GM18508 (cell line): ENCODE measurements around the gene ATP1A4.
"Not testable (repeated sequence)": the region's sequence is repeated elsewhere in the genome, so short reads cannot be mapped to it uniquely, and the experiment has no call there.

Experiments used
- ATAC-seq: cut with Tn5 transposase; IDR thresholded peaks from one replicate; pipeline ENCODE4 v1.9.1; 2021; ENCODE audit warnings: moderate number of reproducible peaks; ENCODE audit not compliant: insufficient read depth, unreplicated experiment

ATP1A4 gene

DNA sequence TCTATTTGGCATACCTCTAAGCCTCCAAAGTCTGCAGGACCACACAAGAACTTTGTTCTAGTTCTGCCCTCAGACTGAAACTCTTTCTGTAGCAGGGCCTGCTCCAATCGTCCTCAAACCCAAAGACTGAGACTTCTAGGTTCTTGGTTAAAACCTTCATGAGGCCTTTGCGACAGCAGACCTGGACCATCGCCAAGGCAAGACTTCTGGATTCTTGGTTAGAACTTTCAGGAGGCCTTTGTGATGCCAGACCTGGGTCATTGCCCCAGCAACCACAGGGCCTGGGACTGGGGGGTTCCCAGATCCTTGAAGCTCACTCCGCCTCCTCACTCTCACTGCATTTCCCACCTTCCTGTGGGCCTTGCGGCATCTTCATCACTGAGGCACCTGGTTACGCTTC, at the start of gene ATP1A4:
ATP1A4 (plus strand) TSS at position 301 of the 400 bp plus-strand sequence. CDS start 438 bp downstream, outside the sequence.
- no peak for ATAC-seq

DNA sequence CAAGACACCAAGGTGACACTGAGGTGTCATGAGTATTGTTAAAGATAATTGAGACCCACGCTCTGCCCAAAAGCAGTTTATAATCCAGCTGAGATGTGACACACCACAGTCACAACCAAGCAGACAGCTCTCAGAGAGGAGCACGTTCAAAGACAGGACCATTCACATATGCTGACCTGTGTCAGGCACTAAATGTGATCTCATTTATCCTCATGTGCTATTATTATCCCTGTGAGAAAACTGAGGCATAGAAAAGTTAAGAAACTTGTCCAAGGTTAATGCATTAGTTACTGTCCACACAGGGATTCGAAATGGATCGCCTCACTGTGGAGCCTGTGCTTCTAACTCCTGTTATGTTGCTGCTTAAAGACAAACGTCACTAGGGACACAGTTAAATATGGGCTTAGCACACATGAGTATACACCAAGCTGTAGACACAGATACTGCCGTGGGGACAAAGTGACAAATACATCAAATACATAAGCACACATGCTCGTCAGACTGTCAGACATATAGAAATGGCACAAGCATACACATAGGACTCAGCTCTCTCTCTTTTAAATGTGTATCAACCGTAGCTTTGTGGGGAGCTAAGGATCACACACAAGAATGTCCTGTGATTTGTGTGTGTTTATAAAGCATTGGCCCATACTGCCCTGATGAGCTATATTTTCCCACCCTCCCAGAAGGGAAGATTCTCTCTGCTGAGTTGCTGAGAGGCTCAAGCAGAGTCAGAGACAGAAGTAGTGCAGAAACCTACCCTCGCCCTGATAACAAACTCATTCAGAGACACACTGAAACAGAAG, 49.5 kb upstream of the ATP1A4 start:
- no peak for ATAC-seq

DNA sequence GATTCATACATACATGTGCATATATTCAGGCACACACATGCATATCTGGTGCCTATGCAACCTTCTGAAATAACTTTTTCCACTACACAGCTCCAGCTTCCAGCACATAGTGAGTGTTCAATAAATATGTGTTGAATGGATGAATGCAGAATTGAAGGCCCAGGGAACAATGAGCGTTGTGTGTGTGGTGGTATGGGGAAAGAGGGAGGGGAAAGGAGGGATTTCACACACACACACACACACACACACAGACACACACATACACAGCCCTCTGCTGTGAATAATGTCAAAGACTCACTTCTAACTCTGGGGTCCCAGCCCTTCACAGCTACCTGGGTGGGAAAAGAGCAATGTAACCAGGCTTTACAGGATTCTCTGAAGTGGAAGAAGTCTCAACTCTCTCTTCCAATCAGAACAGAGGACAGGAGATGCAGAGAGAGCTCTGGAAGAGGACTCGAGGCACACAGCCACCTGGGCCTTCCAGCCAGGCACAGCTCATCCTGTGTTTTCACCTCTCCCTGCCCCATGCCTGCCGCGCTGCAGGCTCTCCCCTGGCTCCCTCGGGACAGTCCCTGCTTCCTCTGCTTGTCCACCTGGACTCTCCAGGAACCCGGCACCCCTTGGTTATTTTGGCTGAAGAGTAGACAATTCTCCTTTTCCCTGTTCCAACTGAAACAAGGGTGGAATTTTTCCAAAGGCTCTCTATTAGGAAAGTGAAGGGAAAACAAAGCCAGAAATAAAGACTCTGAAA, 47.6 kb upstream of the ATP1A4 start:
- no peak for ATAC-seq

DNA sequence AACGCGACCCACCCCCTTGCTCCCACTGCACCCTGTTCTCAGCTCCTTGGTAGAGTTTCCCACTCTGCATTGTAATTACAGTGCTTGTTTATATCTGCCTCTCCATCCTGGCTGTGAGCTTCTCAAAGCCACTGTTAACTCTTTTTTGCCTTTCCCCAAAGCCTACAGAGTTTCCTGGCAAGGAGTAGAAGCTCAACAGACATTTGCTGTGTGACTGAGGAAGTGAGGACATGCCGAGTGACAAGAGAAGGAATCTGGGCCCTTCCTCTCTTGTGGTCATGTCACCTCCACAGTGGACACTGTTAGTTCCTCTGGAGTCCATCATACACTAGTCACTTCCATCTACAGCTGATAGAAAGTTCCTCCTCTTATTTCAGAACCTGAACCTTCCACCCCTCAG, 46.9 kb upstream of the ATP1A4 start:
- ATAC-seq, result no peak

DNA sequence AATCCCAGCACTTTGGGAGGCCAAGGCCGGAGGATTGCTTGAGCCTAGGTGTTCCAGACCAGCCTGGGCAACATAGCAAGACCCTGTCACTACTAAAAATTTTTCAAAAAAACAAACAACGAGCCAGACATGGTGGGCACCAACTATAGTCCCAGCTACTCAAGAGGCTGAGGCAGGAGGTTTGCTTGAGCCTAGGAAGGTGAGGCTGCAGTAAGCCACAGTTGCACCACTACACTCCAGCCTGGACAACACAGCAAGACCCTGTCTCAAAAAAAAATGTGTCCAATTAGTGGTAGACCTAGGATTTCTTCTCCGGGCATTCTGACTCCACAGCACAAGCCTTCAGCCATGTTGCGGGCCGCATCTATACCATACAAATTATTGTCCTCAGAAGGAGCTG, 46.2 kb upstream of the ATP1A4 start:
- ATAC-seq, result no peak

DNA sequence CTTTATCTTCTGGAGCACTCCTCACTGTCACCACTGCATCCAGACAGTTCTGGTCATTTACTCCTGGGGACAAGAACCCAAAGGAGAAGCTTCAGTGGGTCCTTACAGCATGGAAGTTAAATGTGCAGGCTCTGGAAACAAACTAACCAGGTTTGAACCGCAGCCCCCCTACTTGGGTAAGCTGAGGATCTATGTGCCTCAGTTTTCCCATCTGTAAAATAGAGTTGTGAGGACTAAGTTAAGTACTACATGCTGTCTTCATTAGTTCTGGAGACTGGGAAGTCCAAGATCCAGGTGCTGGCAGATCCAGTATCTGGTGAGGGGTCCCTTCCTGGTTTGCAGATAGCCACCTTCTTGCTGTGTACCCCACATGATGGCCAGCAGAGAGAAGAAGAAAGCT, 43.9 kb upstream of the ATP1A4 start:
- ATAC-seq, result no peak

DNA sequence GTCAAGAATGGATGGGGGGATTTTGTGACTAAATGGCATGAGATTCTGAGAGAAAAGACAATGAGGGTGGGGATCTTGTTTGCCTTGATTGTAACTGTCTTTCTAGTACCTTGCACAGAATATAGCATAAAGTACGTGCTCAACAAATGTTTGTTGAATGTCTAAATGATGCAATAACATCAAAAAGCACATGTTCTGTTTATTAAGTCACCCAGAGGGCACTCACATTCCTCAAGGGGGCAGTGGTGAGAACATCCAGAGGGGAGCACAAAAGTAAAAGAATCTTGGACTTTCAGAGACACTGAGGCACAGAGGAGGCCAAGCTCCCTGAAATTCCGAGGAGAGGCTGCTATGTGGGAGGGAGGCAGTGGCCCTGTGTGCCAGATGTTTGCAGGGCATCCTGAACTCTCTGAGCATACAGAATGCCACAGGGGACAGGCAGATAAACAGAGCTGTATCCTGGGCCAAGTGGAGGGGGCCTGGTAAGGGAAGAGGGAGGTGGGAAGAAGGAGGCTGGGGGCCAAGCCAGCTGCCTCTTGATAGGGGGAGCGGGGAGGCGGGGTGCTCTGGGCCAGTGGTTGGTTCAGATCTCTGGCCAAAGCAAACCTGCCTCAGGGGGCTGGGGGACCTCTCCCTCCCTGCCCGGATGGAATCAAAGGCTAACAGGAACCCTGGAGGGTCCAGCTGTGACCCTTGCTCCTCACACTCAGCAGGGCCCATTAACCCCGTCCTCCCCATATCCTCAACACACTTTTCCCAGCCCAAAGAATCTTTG, 42.3 kb upstream of the ATP1A4 start:
- ATAC-seq, result no peak

DNA sequence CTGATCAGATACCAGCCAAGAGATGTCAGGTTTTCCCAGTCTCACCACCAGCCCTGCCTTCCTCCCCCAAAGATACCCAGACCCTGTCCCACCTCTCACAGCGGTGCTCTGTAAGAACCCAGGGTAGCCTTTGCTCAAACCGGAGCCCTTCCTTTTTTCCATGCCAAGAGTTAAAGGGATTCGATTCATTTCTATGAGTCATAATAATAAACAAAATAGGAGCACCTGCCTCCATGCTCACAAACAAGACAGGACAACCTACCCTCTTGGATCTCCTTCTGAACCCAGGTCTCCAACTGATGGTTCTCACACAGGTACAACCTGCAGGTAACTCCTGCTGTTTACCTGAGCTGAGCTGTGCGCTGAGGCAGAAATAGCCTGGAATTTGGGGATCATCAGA, 41.7 kb upstream of the ATP1A4 start:
- ATAC-seq, result no peak

DNA sequence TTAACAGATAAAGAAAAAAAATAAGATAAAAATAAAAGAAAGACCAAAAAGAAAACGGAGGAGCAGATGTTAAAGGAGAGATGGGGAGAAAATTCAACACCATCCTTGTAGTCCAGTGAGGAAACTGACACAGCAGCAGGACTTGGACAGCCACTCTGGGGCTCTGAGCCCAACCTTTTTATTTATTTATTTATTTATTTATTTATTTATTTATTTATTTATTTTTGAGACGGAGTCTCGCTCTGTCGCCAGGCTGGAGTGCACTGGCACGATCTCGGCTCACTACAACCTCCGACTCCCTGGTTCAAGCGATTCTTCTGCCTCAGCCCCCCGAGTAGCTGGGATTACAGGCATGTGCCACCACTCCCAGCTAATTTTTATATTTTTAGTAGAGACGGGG, 39.9 kb upstream of the ATP1A4 start:
- not testable (repeated sequence) for ATAC-seq

DNA sequence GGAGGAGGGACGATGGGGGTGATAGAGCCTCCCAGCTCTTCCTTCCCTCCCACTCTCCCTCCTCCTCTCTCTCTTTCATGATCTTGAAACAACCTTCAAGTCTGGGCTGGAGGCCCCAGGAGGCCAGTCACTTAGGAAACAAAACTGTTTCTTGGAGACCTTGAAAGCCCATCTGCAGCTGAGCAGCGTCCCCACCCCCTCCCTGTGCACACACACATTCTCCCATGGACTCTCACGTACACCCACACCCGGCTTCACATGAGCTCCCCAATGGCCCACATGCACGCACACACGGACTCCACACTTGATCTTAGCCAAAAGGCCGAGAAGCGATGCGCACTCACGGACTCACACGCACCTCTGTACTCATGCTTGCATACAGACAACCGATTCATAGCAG, 39.0 kb upstream of the ATP1A4 start:
- ATAC-seq, result no peak

DNA sequence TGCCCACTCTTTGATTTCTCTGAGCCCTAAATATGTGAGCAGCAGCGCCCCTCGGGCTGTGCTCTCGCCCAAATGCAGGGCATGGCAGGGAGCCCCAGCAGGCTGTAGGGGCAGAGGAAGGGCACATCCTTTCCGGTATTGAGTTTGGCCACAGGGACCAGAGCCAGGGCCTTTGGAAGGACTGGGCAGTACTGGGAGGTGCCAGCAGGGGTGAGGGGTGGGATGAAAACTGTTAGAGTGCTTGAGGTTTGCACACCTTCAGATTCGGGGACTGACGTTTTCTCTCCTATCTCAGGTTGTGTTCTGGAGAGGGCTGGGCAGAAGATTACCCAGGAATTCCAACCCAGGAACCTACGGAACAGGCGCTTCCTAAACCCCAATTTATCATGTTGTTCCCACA, 38.0 kb upstream of the ATP1A4 start:
- no peak for ATAC-seq

DNA sequence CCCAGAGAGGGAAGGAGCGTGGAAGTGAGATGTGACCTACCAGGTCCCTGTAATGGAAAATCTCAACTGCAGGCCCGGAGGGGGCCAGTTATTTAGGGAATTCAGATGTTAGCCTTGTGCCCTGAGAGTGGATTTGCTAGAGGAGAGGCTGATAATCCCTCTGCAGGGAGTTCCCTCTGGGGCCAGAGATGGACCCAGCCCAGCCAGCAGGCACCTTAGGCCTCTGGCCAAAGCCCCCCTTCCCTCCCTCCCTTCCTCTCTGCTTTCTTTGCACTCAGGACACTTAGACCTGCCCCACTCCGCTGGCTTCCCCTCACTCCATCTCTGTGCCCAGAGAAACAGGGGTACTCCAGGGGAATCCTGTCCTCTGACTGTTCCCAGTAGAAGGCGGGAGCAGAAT, 37.3 kb upstream of the ATP1A4 start:
- no peak for ATAC-seq

DNA sequence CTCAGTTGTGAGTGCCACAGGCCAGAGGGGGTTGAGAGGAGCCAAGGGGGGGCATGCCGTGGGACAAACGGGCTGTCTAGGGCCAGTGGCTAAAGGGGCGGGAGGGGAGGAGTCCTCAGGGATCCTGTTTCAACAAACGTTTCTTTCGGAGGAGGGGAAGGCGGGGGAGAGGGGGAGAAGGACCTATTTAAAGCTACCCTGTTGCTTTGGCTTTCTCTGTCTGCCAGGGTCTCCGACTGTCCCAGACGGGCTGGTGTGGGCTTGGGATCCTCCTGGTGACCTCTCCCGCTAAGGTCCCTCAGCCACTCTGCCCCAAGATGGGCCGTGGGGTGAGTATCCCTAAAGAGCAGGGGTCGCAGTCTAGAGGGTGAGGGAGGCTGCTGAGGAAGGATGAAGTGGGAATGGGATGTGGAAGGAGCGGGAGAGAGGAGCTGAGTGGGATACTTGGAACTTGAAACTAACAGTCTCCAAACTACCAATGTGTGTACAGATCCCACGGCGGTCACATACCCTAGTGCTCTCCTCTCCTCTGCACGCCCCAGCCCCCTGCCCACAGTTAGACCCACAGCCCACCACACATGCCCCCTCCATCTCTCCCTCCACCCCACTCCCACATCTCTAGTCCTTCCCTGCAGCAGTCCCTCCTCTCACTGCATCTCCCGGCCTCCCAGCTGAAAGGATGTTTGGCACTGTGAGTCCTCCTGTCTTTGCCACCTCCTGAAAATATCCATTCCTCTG, 35.7 kb upstream of the ATP1A4 start, which contains the start of gene ATP1A2:
ATP1A2 (plus strand) TSS at position 215 of the 738 bp plus-strand sequence; CDS start at position 318, 103 bp downstream.
- ATAC-seq, result no peak

DNA sequence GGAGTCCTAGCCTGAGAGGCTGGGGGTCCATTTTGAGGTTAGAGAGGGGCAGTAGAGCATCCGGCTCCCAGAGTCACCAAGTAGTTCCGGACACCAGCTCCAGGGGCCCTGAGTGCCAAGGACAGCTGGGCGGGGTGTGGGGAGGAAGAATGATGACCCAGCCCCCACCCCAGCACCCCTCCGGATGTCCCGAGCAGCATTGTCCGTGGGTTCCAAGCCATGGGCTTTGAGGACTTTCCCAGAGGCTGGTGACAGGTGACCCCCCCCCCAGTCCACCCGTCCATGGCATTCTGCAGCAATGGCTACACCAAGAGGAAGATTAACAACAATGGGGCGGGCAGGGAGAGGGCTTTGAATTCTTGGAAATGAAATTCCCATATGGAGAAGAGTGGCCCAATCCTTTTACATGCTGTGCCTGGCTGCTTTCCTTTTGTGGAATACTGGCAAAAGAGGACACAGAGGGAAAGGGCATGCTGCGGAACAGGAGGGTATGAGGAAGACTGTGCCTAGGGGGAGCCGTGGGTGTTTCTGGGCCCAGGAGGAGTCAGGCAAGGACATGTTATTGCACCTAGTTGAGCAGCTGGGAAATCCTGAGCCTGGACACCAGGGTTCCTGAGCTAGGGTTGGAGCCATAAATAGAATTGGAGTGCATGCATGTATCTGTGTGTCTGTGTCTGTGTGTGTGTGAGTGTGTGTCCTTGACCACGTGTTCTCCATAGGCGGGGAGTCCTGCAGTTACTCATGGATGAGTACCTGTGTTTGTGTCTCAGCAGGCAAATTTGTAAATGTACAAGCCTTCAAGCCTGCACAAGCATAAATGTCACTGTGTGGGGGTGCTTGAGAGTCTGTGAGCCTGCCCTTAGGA, 34.9 kb upstream of the ATP1A4 start:
- ATAC-seq, result no peak

DNA sequence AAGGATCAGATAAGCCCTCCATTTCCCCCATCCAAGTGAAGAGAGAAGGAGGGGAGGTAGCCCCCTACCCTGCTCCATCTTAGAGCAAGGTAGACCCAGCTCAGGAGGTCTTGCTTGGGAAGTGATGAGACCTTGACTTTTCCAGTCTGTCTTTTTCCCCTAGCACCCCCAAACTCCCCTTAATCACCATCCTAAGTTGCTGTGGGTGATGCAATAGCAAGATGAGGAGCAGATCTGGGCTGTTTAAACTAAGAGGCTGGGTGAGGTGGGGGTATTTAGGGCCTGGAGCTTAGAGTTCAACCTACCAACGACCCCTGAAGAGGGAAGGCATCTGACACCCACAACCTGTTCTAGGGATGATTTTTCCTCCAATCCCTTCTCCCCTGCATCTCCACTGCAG, 34.1 kb upstream of the ATP1A4 start:
- ATAC-seq, result no peak

DNA sequence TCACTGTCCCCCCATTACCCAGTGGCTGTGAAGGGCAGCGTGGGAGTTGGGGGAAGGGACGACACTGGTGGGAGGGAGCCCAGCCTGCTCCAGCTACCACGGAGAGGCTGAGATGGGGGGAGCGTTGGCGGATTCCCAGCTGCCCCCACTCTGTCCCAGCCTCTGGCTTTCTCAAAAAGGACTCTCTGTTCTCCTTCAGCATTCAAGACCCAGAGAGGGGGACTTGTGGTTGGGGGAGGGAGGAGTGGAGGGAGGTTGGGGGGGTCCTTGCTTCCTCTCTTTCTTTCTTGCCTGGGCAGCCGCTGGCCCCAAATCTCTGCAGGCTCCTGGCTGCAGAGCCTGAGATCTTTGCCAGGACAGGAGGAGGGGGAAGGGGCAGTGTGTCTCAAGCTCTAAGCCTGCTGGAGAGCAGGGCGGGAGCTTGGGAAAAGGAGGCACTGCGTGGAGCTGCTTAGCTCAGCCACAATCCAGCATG, 33.7 kb upstream of the ATP1A4 start:
- no peak for ATAC-seq

DNA sequence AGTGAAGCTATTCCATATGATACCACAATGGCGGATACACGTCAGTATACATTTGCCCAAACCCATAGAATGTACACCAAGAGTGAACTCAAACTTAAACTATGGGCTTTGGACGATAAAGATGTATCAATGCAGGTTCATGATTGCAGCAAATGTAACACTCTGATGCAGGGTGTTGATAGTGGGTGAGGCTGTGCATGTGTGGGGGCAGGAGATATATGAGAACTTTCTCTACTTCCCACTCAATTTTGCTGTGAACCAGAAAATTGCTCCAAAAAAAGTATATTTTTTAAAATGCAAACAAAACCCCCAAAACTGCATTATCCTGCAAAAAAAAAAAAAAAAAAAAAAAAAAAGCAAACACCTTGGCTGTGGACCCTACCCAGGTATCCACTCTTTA, 32.5 kb upstream of the ATP1A4 start:
- ATAC-seq, result no peak

DNA sequence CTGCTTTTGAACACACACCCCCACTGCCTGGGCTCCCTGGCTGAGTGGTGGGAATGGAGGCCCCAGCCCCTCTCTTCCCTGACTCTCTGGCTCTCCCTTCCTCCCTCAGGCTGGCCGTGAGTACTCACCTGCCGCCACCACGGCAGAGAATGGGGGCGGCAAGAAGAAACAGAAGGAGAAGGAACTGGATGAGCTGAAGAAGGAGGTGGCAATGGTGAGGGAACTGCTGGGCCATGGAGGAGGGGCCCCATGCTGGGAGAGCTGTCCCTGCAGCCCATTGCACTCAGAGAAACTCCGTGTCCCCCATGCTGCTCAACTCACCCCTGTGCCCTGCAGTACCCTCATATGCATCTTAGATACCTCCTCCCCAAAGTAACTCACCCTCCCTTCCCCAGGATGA, 30.6 kb upstream of the ATP1A4 start:
- no peak for ATAC-seq

DNA sequence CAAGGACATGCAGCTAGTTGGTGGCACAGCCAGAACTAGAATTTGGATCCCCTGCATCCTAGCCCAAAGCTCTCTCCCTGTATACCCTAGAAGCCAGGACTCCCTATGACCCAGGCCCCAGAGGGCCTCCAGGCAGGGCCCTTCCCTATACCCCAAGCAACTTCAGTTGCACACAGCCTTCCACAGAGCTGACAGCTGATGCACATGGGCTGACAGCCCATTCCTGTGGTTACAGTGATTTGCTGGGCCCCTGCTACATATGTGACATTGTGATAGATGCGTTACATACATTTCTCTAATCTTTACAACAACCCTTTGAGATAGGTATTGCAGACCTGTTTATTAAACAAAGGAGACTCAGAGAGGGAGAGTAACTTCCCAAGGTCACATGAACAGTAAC, 30.0 kb upstream of the ATP1A4 start:
- no peak for ATAC-seq
